Kidney (tissue), 14 donors: ENCODE results near the gene INSC. TPM values are rescaled to one million over a fixed set of nuclear protein-coding genes. Genes with fewer than 3 reads are reported as not detected.
A peak's percentile ranks its signal among the peaks of the same experiment; 100 is the strongest.

Experiments
- DNase-seq, 5 donors: peaks; one replicate each; pipeline ENCODE4 v3.0.0-alpha.2; 2013 to 2020
- FAIRE-seq: peaks from 2 replicates; lab custom pipeline; 2012; peaks lifted over from hg19 to GRCh38; lab: Jason Lieb, UNC
- H3K27ac ChIP-seq, 2 donors: one replicate each; pipeline ENCODE4 v1.7.0; 2013; ENCODE audit warnings: low read depth in 2 of 2, low read length in 2 of 2, inconsistent platforms in 1 of 2
- H3K27me3 ChIP-seq: one replicate; pipeline ENCODE4 v1.7.1; 2013; ENCODE audit warnings: low read length, inconsistent platforms; ENCODE audit not compliant: control insufficient read depth, insufficient read depth
- H3K36me3 ChIP-seq, 3 donors: one replicate each; pipeline versions ENCODE4 v1.7.0 to v1.7.1; 2013; ENCODE audit warnings: low read length in 3 of 3, control low read depth in 1 of 3, inconsistent platforms in 1 of 3; ENCODE audit not compliant: insufficient read depth in 3 of 3, control insufficient read depth in 2 of 3
- H3K4me1 ChIP-seq, 3 donors: one replicate each; pipeline versions ENCODE4 v1.7.0 to v1.7.1; 2013; ENCODE audit warnings: low read length in 3 of 3, inconsistent platforms in 1 of 3, low read depth in 1 of 3; ENCODE audit not compliant: control insufficient read depth in 2 of 3, insufficient read depth in 2 of 3
- H3K4me3 ChIP-seq, 3 donors: one replicate each; pipeline versions ENCODE4 v1.7.0 to v1.8.1; 2013; ENCODE audit warnings: low read length in 3 of 3, control low read depth in 1 of 3, inconsistent platforms in 1 of 3
- H3K9ac ChIP-seq, 3 donors: one replicate each; pipeline versions ENCODE4 v1.7.0 to v1.7.1; 2013; ENCODE audit warnings: low read length in 3 of 3, control low read depth in 1 of 3, inconsistent platforms in 1 of 3
- H3K9me3 ChIP-seq, 3 donors: one replicate each; pipeline versions ENCODE4 v1.7.0 to v1.7.1; 2013; ENCODE audit warnings: low read length in 3 of 3, control low read depth in 1 of 3, inconsistent platforms in 1 of 3; ENCODE audit not compliant: control insufficient read depth in 2 of 3, insufficient read depth in 1 of 3
- intact Hi-C: fragments of 100-400 bp; cut with DNase I; formaldehyde crosslinking; loops from one replicate; pipeline ENCODE4 v1.11.1; 2022
- polyA plus RNA-seq: library from polyadenylated mRNA; stranded (reverse); fragments of 350-450 nt; fragmentation: Illumina TruSeq; extraction: RNeasy Lipid Tissue Mini Kit (QIAGEN cat#74804); gene quantifications from one replicate; pipeline ENCODE4 v1.2.3, GENCODE V29; 2014; ENCODE audit warnings: low read depth, low replicate concordance; ENCODE audit not compliant: insufficient read depth
- total RNA-seq: library from RNA; stranded (reverse); fragmentation: NEBNext Ultra II Directional; extraction: Animal tissue kit (Norgen Biotek cat#: 25700); gene quantifications from one replicate; pipeline ENCODE4 v1.2.1, GENCODE V29; 2021
- TF ChIP-seq, protein P1 (sequence below): IDR thresholded peaks from 3 replicates; pipeline ENCODE4 v1.5.1; 2012; ENCODE audit warnings: mild to moderate bottlenecking, moderate library complexity, borderline replicate concordance; ENCODE audit not compliant: insufficient read depth; ENCODE audit errors: extremely low read depth
- donor health status: control.
- donor health status: control.
- donor health status: control.
- donor health status: control.
- donor health status: control.
- donor health status: DM: yes; HTN: yes; CAD: no.
- donor health status: Normal renal cell carcinoma (clear cell type).

Gene INSC
- total and polyA plus RNA-seq, 2 donors from 2014 or later: 0.41 to 1.3 TPM

GRCh38 chr11:15101072-15101709 is 13.5 kb upstream of the INSC start:
- H3K4me3 ChIP-seq: no peak overlapping the region
- H3K27ac ChIP-seq: no peak overlapping the region
- no peaks in the 10 kb centered on the region for H3K27me3 ChIP-seq
- no peaks in the 10 kb centered on the region for H3K4me1 ChIP-seq
- TF ChIP-seq, protein P1, sequence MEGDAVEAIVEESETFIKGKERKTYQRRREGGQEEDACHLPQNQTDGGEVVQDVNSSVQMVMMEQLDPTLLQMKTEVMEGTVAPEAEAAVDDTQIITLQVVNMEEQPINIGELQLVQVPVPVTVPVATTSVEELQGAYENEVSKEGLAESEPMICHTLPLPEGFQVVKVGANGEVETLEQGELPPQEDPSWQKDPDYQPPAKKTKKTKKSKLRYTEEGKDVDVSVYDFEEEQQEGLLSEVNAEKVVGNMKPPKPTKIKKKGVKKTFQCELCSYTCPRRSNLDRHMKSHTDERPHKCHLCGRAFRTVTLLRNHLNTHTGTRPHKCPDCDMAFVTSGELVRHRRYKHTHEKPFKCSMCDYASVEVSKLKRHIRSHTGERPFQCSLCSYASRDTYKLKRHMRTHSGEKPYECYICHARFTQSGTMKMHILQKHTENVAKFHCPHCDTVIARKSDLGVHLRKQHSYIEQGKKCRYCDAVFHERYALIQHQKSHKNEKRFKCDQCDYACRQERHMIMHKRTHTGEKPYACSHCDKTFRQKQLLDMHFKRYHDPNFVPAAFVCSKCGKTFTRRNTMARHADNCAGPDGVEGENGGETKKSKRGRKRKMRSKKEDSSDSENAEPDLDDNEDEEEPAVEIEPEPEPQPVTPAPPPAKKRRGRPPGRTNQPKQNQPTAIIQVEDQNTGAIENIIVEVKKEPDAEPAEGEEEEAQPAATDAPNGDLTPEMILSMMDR: peak; percentile 96
- no peak for FAIRE-seq
- intact Hi-C loops: no loop called here
- no peaks in the 10 kb centered on the region for H3K9me3 ChIP-seq
- peak in 4 of 5 donors; percentile 70 to 77 (median 73) for DNase-seq
- no peak overlapping the region for H3K9ac ChIP-seq
- no peaks in the 10 kb centered on the region for H3K36me3 ChIP-seq

DNA sequence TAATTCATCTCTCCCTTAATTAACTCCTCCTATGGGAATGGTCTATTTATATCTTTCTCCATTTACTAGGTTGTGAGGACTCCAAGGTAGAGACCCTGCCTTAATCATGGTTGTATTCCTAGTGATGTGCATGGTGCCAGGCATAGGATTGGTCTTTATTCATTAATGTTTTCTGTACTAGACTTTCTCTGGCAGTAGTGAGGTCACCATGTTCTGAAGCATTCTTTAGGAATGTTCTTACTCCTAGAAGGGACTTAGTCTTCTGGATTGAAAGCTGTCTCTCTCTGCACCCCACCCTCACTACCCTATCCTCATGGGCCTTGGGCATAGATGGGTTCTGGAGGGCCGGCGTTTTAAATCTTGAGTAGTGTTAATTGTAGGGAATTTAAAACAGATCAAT is 10.6 kb upstream of the INSC start:
- H3K9me3 ChIP-seq: no peaks in the 10 kb centered on the region
- H3K36me3 ChIP-seq: no peaks in the 10 kb centered on the region
- intact Hi-C loops: no loop called here
- no peak overlapping the region for H3K4me3 ChIP-seq
- no peak overlapping the region for H3K27ac ChIP-seq
- FAIRE-seq (no peak), DNase-seq (no peak)
- no peaks in the 10 kb centered on the region for H3K4me1 ChIP-seq
- TF ChIP-seq, protein P1: no peak
- H3K9ac ChIP-seq: no peak overlapping the region
- H3K27me3 ChIP-seq: no peaks in the 10 kb centered on the region

GRCh38 chr11:15106201-15106965 is 8.3 kb upstream of the INSC start:
- H3K9ac ChIP-seq: no peak overlapping the region
- no peaks in the 10 kb centered on the region for H3K36me3 ChIP-seq
- DNase-seq (no peak), FAIRE-seq (no peak)
- no peaks in the 10 kb centered on the region for H3K27me3 ChIP-seq
- H3K9me3 ChIP-seq: no peaks in the 10 kb centered on the region
- no peak overlapping the region for H3K27ac ChIP-seq
- no peak overlapping the region for H3K4me3 ChIP-seq
- TF ChIP-seq, protein P1: no peak
- H3K4me1 ChIP-seq: no peaks in the 10 kb centered on the region
- intact Hi-C loops: no loop called here
